Measurements from ENCODE around the gene PTPRU. TPM values are rescaled to one million over a fixed set of nuclear protein-coding genes. Genes with fewer than 3 reads are reported as not detected.

The PTPRU gene
- total RNA-seq, 1 donor from 2014 or later: 53.2 TPM

DNA sequence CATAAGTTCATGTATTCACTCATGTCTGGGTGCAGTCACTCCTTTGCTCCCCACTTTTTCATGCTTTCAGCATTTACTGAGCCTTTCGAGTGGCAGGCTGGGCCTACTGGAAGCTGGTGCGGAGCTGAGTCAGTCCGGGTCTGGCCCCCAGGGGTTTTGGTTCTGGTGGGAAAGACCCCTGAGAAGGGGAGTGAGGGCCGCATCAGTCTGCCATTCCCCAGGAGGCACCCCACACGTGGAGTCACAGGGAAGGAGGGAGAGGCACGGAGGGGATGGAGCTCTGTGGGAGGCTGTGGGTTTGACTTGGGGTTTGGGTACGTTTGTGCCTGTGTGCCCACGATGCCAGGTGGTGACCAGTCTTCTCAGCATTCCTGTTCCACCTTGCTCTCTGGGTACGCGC lies 87.9 kb downstream of the PTPRU start:
- Histone ChIP-seq H3K36me3 (ENCODE audit: control insufficient read depth, insufficient read depth, low read length) (peaks cover 19% of the 10 kb centered on the region), H3K4me3 (ENCODE audit: low read depth, low read length) (no peak overlapping the region), H3K27me3 (ENCODE audit: control insufficient read depth, insufficient read depth, low read length) (no peaks in the 10 kb centered on the region)
- DNase-seq (ENCODE audit: low read depth) (no peak), FAIRE-seq (peak; percentile 64)
- TF ChIP-seq, protein P1, sequence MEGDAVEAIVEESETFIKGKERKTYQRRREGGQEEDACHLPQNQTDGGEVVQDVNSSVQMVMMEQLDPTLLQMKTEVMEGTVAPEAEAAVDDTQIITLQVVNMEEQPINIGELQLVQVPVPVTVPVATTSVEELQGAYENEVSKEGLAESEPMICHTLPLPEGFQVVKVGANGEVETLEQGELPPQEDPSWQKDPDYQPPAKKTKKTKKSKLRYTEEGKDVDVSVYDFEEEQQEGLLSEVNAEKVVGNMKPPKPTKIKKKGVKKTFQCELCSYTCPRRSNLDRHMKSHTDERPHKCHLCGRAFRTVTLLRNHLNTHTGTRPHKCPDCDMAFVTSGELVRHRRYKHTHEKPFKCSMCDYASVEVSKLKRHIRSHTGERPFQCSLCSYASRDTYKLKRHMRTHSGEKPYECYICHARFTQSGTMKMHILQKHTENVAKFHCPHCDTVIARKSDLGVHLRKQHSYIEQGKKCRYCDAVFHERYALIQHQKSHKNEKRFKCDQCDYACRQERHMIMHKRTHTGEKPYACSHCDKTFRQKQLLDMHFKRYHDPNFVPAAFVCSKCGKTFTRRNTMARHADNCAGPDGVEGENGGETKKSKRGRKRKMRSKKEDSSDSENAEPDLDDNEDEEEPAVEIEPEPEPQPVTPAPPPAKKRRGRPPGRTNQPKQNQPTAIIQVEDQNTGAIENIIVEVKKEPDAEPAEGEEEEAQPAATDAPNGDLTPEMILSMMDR (IDR thresholded peaks at IDR 0.05; ENCODE audit: insufficient read depth, low read length, severe bottlenecking): no peak

GRCh38 chr1:29324771-29325351 lies 88.5 kb downstream of the PTPRU start:
- peaks cover 19% of the 10 kb centered on the region for H3K36me3 ChIP-seq (ENCODE audit: control insufficient read depth, insufficient read depth, low read length)
- DNase-seq (ENCODE audit: low read depth) (peak; percentile 10), FAIRE-seq (no peak)
- H3K27me3 ChIP-seq (ENCODE audit: control insufficient read depth, insufficient read depth, low read length): no peaks in the 10 kb centered on the region
- TF ChIP-seq, protein P1 (IDR thresholded peaks at IDR 0.05; ENCODE audit: insufficient read depth, low read length, severe bottlenecking): no peak
- H3K4me3 ChIP-seq (ENCODE audit: low read depth, low read length): no peak overlapping the region

DNA sequence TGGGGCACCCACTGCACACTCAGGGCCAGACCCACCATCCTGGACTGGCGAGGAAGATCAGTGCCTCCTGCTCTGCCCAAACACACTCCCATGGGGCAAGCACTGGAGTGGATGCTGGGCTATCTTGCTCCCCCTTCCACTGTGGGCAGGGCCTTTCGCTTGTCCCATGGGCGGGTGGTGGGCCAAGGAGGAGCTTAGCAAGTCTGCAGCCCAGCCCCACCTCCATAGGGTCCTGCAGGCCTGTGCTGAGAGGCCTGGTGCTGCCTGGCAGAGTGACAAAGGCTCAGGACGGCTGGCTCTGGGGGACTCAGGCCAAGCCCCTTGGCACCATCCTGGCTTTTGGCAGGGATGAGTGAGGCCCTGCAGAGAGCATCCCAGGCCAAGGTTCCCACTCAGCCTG lies 89.4 kb downstream of the PTPRU start:
- DNase-seq (ENCODE audit: low read depth) (no peak), FAIRE-seq (no peak)
- TF ChIP-seq, protein P1 (IDR thresholded peaks at IDR 0.05; ENCODE audit: insufficient read depth, low read length, severe bottlenecking): no peak
- H3K27me3 ChIP-seq (ENCODE audit: control insufficient read depth, insufficient read depth, low read length): no peaks in the 10 kb centered on the region
- H3K4me3 ChIP-seq (ENCODE audit: low read depth, low read length): no peak overlapping the region
- H3K36me3 ChIP-seq (ENCODE audit: control insufficient read depth, insufficient read depth, low read length): peaks cover 18% of the 10 kb centered on the region

- peaks cover 18% of the 10 kb centered on the region for H3K36me3 ChIP-seq (ENCODE audit: control insufficient read depth, insufficient read depth, low read length)
- no peak overlapping the region for H3K4me3 ChIP-seq (ENCODE audit: low read depth, low read length)
- DNase-seq (ENCODE audit: low read depth) (no peak), FAIRE-seq (no peak)
- TF ChIP-seq, protein P1 (IDR thresholded peaks at IDR 0.05; ENCODE audit: insufficient read depth, low read length, severe bottlenecking): no peak
- H3K27me3 ChIP-seq (ENCODE audit: control insufficient read depth, insufficient read depth, low read length): no peaks in the 10 kb centered on the region
Measured at GRCh38 chr1:29326123-29326522, 89.8 kb downstream of the PTPRU start.

DNA sequence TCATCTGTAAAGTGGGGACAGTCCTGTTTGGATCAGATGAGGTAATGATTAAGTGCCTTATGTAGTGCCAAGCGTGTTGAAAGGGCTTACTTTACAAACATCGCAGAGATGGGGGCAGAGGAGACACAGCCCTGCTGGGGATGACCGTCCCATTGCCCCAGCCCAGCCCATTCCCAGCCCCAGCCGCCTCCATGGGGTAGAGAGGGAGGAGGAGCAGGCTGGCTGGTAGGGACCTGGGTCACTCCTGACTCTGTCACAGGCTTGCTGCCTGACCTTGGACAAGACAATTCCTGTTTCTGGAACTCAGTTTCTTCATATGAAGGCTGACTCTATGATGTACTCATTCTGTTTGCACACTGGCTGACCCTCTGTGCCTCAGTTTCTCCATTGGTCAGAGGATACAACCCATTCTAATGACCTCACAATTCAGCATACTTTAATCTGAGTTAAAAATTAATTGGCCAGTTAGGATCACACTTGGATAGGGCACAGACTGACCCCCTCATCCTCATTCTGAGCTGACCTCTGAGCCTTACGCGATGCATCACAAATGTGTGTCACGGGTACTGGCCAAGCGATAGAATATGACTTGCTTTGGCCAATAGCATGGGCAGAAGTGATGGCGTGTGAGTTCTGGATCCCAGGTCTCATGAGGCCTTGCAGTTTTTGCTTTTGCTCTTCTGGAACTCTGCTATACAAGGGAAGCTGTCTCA lies 91.1 kb downstream of the PTPRU start:
- no peak for DNase-seq (ENCODE audit: low read depth)
- no peak for FAIRE-seq
- Histone ChIP-seq H3K27me3 (ENCODE audit: control insufficient read depth, insufficient read depth, low read length) (no peaks in the 10 kb centered on the region), H3K4me3 (ENCODE audit: low read depth, low read length) (no peak overlapping the region), H3K36me3 (ENCODE audit: control insufficient read depth, insufficient read depth, low read length) (peaks cover 14% of the 10 kb centered on the region)
- TF ChIP-seq, protein P1 (IDR thresholded peaks at IDR 0.05; ENCODE audit: insufficient read depth, low read length, severe bottlenecking): no peak
